Panc1 (cell line): ENCODE results near the gene ZFYVE28.

Experiments
- SIN3A ChIP-seq: IDR thresholded peaks from 2 replicates; pipeline ENCODE4 v1.6.1; 2012; ENCODE audit warnings: low read depth, mild to moderate bottlenecking, low read length, moderate library complexity, borderline replicate concordance; ENCODE audit not compliant: insufficient read depth
- TF ChIP-seq, protein P1 (sequence below), 2 experiments: IDR thresholded peaks; 2 replicates each; pipeline ENCODE4 v1.6.1; 2011 to 2012; ENCODE audit warnings: low read depth in 2 of 2, control low read depth in 1 of 2, low read length in 1 of 2, mild to moderate bottlenecking in 1 of 2, moderate library complexity in 1 of 2; ENCODE audit not compliant: insufficient read depth in 1 of 2
- TF ChIP-seq, protein P2 (sequence below): fragments of 450-650 bp; IDR thresholded peaks from 2 replicates; pipeline ENCODE4 v1.5.1; 2017; ENCODE audit warnings: mild to moderate bottlenecking

DNA sequence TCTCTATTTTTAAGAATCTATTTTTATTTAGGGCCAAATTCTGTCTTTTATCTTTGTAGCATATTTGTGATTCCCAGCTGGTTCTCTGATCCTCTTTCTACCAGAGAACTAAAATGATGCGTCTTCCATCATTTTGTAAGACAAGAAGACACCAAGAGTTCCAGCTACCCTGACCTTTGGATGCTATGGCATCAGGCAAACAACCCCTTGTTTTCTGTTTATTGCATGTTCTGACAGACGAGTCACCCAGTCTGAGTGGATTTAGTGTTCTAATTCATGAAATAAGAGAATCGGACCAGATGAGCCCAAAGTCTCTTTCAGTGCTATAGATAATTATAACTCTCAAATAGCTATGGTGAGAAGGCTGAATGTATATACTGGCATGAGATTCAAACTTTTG is 69.7 kb downstream of the ZFYVE28 start:
- TF ChIP-seq, protein P1, sequence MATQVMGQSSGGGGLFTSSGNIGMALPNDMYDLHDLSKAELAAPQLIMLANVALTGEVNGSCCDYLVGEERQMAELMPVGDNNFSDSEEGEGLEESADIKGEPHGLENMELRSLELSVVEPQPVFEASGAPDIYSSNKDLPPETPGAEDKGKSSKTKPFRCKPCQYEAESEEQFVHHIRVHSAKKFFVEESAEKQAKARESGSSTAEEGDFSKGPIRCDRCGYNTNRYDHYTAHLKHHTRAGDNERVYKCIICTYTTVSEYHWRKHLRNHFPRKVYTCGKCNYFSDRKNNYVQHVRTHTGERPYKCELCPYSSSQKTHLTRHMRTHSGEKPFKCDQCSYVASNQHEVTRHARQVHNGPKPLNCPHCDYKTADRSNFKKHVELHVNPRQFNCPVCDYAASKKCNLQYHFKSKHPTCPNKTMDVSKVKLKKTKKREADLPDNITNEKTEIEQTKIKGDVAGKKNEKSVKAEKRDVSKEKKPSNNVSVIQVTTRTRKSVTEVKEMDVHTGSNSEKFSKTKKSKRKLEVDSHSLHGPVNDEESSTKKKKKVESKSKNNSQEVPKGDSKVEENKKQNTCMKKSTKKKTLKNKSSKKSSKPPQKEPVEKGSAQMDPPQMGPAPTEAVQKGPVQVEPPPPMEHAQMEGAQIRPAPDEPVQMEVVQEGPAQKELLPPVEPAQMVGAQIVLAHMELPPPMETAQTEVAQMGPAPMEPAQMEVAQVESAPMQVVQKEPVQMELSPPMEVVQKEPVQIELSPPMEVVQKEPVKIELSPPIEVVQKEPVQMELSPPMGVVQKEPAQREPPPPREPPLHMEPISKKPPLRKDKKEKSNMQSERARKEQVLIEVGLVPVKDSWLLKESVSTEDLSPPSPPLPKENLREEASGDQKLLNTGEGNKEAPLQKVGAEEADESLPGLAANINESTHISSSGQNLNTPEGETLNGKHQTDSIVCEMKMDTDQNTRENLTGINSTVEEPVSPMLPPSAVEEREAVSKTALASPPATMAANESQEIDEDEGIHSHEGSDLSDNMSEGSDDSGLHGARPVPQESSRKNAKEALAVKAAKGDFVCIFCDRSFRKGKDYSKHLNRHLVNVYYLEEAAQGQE (IDR thresholded peaks at IDR 0.05; ENCODE audit: insufficient read depth in 1 of 2, low read depth in 2 of 2, low read length in 1 of 2): no peak
- TF ChIP-seq, protein P2, sequence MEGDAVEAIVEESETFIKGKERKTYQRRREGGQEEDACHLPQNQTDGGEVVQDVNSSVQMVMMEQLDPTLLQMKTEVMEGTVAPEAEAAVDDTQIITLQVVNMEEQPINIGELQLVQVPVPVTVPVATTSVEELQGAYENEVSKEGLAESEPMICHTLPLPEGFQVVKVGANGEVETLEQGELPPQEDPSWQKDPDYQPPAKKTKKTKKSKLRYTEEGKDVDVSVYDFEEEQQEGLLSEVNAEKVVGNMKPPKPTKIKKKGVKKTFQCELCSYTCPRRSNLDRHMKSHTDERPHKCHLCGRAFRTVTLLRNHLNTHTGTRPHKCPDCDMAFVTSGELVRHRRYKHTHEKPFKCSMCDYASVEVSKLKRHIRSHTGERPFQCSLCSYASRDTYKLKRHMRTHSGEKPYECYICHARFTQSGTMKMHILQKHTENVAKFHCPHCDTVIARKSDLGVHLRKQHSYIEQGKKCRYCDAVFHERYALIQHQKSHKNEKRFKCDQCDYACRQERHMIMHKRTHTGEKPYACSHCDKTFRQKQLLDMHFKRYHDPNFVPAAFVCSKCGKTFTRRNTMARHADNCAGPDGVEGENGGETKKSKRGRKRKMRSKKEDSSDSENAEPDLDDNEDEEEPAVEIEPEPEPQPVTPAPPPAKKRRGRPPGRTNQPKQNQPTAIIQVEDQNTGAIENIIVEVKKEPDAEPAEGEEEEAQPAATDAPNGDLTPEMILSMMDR: no peak
- TF ChIP-seq SIN3A: no peak
